Right renal cortex interstitium (tissue), 3 donors: Measurements from ENCODE around the gene DNLZ. TPM values are rescaled to one million over a fixed set of nuclear protein-coding genes. Genes with fewer than 3 reads are reported as not detected.

Experiments
- DNase-seq, 3 donors: peaks; one replicate each; pipeline ENCODE4 v3.0.0-alpha.2; 2013; ENCODE audit warnings: low read depth in 3 of 3, low spot score in 2 of 3
- polyA plus RNA-seq, 3 donors: library from polyadenylated mRNA; unstranded; fragments of 120-200 nt; gene quantifications; one replicate each; pipeline ENCODE4 v1.2.1, GENCODE V29; 2013; ENCODE audit not compliant: insufficient read length in 3 of 3

DNLZ gene
- polyA plus RNA-seq, 3 donors: 3.2 to 16.1 (median 4.8) TPM

- DNase-seq: no peak
Measured at GRCh38 chr9:136345281-136346156, 18.0 kb downstream of the DNLZ start.

GRCh38 chr9:136344544-136345280, 18.8 kb downstream of the DNLZ start:
- DNase-seq: no peak

- DNase-seq: no peak
Measured at GRCh38 chr9:136343884-136344269, 19.7 kb downstream of the DNLZ start.

GRCh38 chr9:136343121-136343883, 20.2 kb downstream of the DNLZ start:
- no peak for DNase-seq

- DNase-seq: no peak
Measured at GRCh38 chr9:136342181-136343120, 21.1 kb downstream of the DNLZ start.

GRCh38 chr9:136341769-136342168, 21.8 kb downstream of the DNLZ start:
- DNase-seq: no peak

GRCh38 chr9:136341042-136341655, 22.4 kb downstream of the DNLZ start:
- DNase-seq: no peak

- no peak for DNase-seq
Measured at GRCh38 chr9:136340356-136341041, 23.0 kb downstream of the DNLZ start.

- DNase-seq: no peak
Measured at GRCh38 chr9:136339958-136340310, 23.6 kb downstream of the DNLZ start.

- DNase-seq: no peak
Measured at GRCh38 chr9:136339173-136339957, 24.2 kb downstream of the DNLZ start.

GRCh38 chr9:136338511-136338910, 25.0 kb downstream of the DNLZ start:
- no peak for DNase-seq

- no peak for DNase-seq
Measured at GRCh38 chr9:136337416-136338395, 25.8 kb downstream of the DNLZ start.

- DNase-seq: no peak
Measured at GRCh38 chr9:136336881-136337280, 26.7 kb downstream of the DNLZ start.

- no peak for DNase-seq
Measured at GRCh38 chr9:136336156-136336870, 27.2 kb downstream of the DNLZ start.

GRCh38 chr9:136335296-136336155, 28.0 kb downstream of the DNLZ start:
- DNase-seq: no peak

GRCh38 chr9:136334541-136334940, 29.0 kb downstream of the DNLZ start:
- no peak for DNase-seq
